Measurements from ENCODE around the gene RPL7A.

DNA sequence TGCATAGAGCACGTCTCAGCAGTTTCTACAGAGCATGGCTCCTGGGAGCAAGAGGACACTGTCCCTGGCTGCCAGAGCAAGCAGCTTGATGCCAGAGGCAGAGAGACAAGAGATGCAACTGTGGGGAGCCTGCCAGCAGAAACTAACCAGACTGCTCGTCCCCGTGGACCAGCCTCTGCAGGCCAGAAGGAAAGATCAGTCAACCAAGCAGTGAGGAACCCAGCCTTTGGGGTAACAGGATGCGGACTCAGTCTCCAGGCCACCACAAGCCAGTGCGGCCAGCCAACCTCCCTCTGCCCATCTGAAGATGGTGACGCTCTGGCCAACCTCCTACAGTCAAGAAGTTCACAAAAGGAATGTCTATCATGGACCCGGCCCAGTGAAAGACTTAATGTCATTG lies 24.1 kb downstream of the RPL7A start:
- TF ChIP-seq, protein P1, sequence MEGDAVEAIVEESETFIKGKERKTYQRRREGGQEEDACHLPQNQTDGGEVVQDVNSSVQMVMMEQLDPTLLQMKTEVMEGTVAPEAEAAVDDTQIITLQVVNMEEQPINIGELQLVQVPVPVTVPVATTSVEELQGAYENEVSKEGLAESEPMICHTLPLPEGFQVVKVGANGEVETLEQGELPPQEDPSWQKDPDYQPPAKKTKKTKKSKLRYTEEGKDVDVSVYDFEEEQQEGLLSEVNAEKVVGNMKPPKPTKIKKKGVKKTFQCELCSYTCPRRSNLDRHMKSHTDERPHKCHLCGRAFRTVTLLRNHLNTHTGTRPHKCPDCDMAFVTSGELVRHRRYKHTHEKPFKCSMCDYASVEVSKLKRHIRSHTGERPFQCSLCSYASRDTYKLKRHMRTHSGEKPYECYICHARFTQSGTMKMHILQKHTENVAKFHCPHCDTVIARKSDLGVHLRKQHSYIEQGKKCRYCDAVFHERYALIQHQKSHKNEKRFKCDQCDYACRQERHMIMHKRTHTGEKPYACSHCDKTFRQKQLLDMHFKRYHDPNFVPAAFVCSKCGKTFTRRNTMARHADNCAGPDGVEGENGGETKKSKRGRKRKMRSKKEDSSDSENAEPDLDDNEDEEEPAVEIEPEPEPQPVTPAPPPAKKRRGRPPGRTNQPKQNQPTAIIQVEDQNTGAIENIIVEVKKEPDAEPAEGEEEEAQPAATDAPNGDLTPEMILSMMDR (IDR thresholded peaks at IDR 0.05), result no peak
- no peak for TF ChIP-seq POLR2A (IDR thresholded peaks at IDR 0.05)
